Measurements from ENCODE around the gene CHRD.
"Not testable (repeated sequence)": the region's sequence is repeated elsewhere in the genome, so short reads cannot be mapped to it uniquely, and the experiment has no call there.

Gene CHRD

DNA sequence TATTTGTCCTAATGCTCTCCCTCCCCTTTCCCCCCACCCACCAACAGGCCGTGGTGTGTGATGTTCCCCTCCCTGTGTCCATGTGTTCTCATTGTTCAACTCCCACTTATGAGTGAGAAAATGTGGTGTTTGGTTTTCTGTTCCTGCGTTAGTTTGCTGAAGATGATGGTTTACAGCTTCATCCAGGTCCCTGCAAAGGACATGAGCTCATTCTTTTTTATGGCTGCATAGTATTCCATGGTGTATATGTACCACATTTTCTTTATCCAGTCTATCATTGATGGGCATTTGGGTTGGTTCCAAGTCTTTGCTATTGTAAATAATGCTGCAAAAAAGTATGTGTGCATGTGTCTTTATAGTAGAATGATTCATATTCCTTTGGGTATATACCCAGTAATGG, 53.3 kb downstream of the CHRD start:
- not testable (repeated sequence) for H3K27ac Mint-ChIP-seq, H3K4me3 Mint-ChIP-seq, DNase-seq

GRCh38 chr3:184439096-184439495, 59.2 kb downstream of the CHRD start:
- ATAC-seq (no peak), DNase-seq (no peak)
- peaks cover 5% of the 10 kb centered on the region for H3K9me3 Mint-ChIP-seq
- H3K4me3 Mint-ChIP-seq: no peak overlapping the region
- no peaks in the 10 kb centered on the region for H3K4me1 Mint-ChIP-seq
- no peak overlapping the region for H3K27ac Mint-ChIP-seq
- no peaks in the 10 kb centered on the region for H3K36me3 Mint-ChIP-seq (ENCODE audit: low read depth)
- H3K27me3 Mint-ChIP-seq: peaks cover 17% of the 10 kb centered on the region

More for the DNA sequence above, 53.3 kb downstream of the CHRD start:
- H3K27me3 Mint-ChIP-seq: peaks cover 14% of the 10 kb centered on the region
- ATAC-seq; H3K9me3 Mint-ChIP-seq; H3K36me3 Mint-ChIP-seq (ENCODE audit: low read depth); H3K4me1 Mint-ChIP-seq: not testable (repeated sequence)
